ENCODE results near the gene GUCA2B.

GRCh38 chr1:42175314-42176054 lies 22.3 kb downstream of the GUCA2B start:
- TF ChIP-seq CTCF (conservative IDR thresholded peaks at IDR 0.05; ENCODE audit: low read depth, low read length) (no peak), RCOR1 (IDR thresholded peaks at IDR 0.05; ENCODE audit: insufficient replicate concordance, low read length) (no peak), BHLHE40 (IDR thresholded peaks at IDR 0.05; ENCODE audit: low read depth, low read length) (no peak), RFX5 (IDR thresholded peaks at IDR 0.05; ENCODE audit: low read depth, low read length) (no peak), ELK1 (IDR thresholded peaks at IDR 0.05; ENCODE audit: borderline replicate concordance, low read depth, low read length) (no peak), MAZ (IDR thresholded peaks at IDR 0.05; ENCODE audit: borderline replicate concordance, low read depth, low read length) (no peak), POLR2A (IDR thresholded peaks at IDR 0.05; ENCODE audit: low read depth, low read length) (no peak), MAFK (IDR thresholded peaks at IDR 0.05; ENCODE audit: low read depth, low read length) (no peak), CEBPB (IDR thresholded peaks at IDR 0.05; ENCODE audit: low read depth, low read length) (no peak)

Measured in IMR-90 (cell line).